ENCODE data around the gene PASK.

Gene PASK

GRCh38 chr2:241126201-241126611 lies 23.1 kb downstream of the PASK start:
- DNase-seq (ENCODE audit: low read depth) = no peak

- no peak for DNase-seq (ENCODE audit: low read depth)
Observed at GRCh38 chr2:241125626-241126025, 23.6 kb downstream of the PASK start.

GRCh38 chr2:241123816-241124536 lies 25.3 kb downstream of the PASK start:
- no peak for DNase-seq (ENCODE audit: low read depth)

- DNase-seq (ENCODE audit: low read depth) = no peak
Observed at GRCh38 chr2:241122376-241123002, 26.8 kb downstream of the PASK start.

GRCh38 chr2:241121008-241121407 lies 28.3 kb downstream of the PASK start:
- DNase-seq (ENCODE audit: low read depth) = no peak

GRCh38 chr2:241120440-241120839 lies 28.8 kb downstream of the PASK start:
- no peak for DNase-seq (ENCODE audit: low read depth)

GRCh38 chr2:241118737-241119505 lies 30.4 kb downstream of the PASK start:
- no peak for DNase-seq (ENCODE audit: low read depth)

- DNase-seq (ENCODE audit: low read depth) = no peak
Observed at GRCh38 chr2:241116606-241117560, 32.4 kb downstream of the PASK start.

GRCh38 chr2:241115361-241115760 lies 33.9 kb downstream of the PASK start:
- DNase-seq (ENCODE audit: low read depth) = no peak

GRCh38 chr2:241114836-241115235 lies 34.4 kb downstream of the PASK start:
- DNase-seq (ENCODE audit: low read depth) = no peak

GRCh38 chr2:241112592-241112991 lies 36.7 kb downstream of the PASK start:
- no peak for DNase-seq (ENCODE audit: low read depth)

- no peak for DNase-seq (ENCODE audit: low read depth)
Observed at GRCh38 chr2:241112046-241112445, 37.2 kb downstream of the PASK start.

- DNase-seq (ENCODE audit: low read depth) = no peak
Observed at GRCh38 chr2:241111440-241111805, 37.8 kb downstream of the PASK start.

GRCh38 chr2:241110607-241111439 lies 38.4 kb downstream of the PASK start:
- no peak for DNase-seq (ENCODE audit: low read depth)

GRCh38 chr2:241110089-241110606 lies 39.1 kb downstream of the PASK start:
- DNase-seq (ENCODE audit: low read depth) = no peak

- DNase-seq (ENCODE audit: low read depth) = no peak
Observed at GRCh38 chr2:241109210-241110088, 39.8 kb downstream of the PASK start.

GRCh38 chr2:241108271-241109209 lies 40.7 kb downstream of the PASK start:
- DNase-seq (ENCODE audit: low read depth) = no peak

- DNase-seq (ENCODE audit: low read depth) = no peak
Observed at GRCh38 chr2:241107031-241107783, 42.1 kb downstream of the PASK start.
